ENCODE results near the gene ULK3.
"Not testable (repeated sequence)": the region's sequence is repeated elsewhere in the genome, so short reads cannot be mapped to it uniquely, and the experiment has no call there.

Gene ULK3, protein sequence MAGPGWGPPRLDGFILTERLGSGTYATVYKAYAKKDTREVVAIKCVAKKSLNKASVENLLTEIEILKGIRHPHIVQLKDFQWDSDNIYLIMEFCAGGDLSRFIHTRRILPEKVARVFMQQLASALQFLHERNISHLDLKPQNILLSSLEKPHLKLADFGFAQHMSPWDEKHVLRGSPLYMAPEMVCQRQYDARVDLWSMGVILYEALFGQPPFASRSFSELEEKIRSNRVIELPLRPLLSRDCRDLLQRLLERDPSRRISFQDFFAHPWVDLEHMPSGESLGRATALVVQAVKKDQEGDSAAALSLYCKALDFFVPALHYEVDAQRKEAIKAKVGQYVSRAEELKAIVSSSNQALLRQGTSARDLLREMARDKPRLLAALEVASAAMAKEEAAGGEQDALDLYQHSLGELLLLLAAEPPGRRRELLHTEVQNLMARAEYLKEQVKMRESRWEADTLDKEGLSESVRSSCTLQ

DNA sequence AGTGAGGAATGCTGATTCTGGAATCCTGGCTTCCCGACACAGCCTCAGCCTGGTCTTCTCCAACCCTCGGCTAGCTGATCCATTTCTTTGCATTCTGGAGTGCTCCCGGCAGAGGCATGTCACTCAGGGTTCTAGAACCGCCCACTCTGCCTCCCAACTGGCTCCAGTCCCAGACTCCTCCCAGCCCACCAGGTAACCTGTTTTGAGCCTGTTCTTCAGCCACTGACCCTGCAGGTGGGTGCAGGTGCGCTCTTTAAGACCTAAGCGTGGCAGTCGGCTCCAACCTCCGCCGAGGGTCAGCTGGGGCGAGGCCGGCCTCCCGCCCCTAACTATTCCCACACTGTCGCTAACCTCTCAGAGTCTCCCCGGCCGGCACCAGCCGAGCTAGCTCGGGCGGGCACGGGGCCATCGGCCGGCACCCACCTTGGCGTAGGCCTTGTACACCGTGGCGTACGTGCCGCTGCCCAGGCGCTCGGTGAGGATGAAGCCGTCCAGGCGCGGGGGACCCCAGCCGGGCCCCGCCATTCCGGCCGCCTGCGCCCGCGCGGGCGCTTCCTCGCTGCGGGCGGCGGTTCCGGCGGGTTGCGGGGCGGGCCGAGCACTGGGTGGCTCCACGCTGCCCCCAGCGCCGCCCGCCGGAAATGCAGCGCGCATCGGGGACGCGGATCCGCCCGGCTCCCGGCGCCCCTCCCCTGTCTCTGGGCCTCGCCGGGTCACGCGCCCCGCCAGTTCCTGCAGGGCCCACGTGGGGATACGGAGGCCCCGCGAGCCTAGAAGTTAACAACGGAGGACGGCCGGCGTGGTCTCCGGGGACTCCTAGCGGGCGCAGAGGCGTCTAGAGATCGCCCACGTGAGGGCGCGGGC, at the start of gene ULK3:
Gene ULK3 (minus strand): TSS at position 576 of the 864 bp plus-strand sequence. CDS start 51 bp downstream, at position 525.
- peak; percentile 59 for DNase-seq (ENCODE audit: low read depth)

DNA sequence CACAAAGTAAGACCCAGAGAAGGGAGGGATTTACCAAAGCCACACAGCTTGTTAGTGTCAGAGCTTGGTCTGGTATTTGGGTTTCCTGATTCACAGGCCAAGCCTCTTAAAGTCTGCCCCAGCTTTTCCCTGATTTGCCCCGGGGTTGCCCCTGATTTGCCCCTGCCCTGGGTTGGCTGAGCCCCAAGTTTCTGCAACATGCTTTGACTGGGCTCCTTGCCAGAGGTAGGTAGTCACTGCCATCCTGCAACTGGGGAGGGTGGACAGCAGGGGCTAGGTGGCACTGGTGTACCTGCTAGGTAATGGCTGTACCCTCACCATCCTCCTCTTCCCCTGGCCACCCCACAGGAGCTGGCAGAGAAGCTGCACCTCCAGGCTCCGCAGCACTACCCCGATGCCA, 49.4 kb upstream of the ULK3 start:
- DNase-seq (ENCODE audit: low read depth) = no peak

DNA sequence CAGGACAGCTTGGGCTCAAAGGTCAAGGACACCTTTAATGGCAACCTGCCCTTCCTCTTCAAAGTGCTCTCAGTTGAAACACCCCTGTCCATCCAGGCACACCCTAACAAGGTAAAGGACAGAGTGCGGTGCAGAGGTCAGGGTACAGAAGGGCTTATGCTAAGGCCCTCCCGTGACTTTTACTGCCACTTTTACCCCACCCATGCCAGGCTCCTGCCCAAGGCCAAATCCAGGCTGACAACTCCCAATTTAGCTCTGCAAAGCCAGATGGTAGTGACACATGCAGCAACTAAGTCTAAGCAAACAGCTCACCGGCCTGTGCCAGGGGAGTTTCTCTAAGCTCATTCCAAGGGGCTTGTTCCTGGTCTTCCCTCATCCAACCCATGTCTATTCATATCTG, 48.5 kb upstream of the ULK3 start:
- DNase-seq (ENCODE audit: low read depth) = no peak

DNA sequence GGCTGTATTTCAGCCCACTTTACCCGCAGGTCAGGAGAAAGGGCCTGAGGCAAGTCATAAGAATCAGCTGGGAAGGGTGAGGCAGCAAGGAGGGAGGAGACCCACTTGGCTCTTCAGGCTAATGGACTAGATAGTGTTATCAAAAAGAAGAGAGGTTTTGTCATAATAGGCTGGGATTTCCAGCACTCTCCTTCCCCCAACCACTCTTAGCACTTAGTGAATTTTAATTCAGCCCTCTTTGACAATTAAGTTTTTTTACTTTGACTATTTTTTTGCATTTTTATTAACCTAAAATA, 47.7 kb upstream of the ULK3 start:
- no peak for DNase-seq (ENCODE audit: low read depth)

DNA sequence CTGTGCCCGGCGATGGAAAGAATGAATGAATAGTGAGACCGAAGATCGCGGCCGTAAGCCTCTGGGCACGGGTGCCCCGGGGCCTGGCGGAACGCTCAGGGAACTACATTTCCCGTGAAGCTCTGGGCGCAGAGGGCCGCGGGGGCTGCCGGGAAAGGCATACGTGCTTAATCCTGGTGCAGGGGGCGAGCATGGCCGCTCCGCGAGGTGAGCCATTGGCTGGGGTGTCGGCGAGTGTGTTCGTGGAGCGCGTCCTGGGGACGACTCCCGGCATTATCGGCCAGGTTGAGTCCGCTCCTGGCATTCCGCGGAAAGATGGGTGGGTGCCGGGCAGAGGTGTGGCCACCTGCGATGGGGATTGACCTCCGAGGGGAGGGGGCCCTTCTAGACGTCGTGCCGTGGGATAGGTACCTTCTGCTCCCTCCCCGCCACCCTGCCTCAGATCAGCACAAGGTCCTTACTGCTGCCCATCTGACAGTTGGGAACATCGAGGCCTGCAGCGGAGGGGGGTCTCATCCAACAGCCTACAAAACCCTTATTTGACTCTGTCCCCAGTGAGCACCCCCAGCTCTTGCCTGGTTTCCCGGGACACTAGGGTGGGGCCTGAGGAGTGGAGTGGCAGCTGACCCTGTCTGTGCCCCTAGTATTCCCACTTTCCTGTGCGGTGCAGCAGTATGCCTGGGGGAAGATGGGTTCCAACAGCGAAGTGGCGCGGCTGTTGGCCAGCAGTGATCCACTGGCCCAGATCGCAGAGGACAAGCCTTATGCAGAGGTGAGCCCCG, 47.1 kb upstream of the ULK3 start, which contains the start of gene MPI:
Gene MPI (plus strand): TSS at position 160 of the 782 bp plus-strand sequence. CDS start 32 bp downstream, at position 192.
- no peak for DNase-seq (ENCODE audit: low read depth)

DNA sequence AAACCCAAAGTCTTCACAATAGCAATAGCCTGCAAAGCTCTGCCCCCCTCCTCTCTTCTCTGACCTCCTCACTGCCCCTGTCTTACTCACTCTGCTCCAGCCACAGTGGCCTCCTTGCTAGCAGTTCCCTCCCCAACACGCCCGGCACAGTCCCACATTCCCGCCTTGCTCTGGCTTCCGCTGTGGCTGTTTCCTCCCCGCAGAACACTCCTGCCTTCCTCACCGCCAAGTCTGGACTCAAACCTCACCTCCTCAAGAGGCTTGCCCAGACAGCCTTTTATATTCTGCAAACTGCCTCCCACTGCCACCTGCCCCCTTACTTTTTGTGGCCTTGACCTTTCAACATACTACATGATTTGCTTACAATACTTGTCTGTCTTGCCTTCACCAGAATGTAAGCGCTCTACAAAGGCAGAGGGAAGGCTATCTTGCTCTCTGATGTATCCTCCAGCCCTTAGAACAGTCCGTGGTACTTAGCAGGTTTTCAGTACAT, 46.5 kb upstream of the ULK3 start:
- no peak for DNase-seq (ENCODE audit: low read depth)

DNA sequence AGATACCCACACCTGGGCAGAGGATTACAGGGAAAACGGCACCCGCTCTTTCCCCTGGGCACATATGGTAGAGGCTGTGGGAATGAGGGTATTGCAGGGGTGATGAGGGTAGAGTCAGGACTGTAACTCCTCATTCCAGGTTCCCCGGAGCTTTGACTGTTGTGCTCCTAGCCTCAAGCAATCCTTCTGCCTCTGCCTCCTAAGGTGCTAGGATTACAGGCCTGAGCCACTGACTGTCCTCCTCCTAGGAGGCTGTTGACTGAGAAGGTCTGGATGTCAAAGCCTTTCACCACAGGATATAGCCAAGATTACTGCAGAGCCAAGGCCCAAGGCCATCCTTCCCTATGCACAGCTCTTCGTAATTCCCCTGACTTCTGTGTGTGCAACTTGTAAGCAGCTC, 45.8 kb upstream of the ULK3 start:
- no peak for DNase-seq (ENCODE audit: low read depth)

DNA sequence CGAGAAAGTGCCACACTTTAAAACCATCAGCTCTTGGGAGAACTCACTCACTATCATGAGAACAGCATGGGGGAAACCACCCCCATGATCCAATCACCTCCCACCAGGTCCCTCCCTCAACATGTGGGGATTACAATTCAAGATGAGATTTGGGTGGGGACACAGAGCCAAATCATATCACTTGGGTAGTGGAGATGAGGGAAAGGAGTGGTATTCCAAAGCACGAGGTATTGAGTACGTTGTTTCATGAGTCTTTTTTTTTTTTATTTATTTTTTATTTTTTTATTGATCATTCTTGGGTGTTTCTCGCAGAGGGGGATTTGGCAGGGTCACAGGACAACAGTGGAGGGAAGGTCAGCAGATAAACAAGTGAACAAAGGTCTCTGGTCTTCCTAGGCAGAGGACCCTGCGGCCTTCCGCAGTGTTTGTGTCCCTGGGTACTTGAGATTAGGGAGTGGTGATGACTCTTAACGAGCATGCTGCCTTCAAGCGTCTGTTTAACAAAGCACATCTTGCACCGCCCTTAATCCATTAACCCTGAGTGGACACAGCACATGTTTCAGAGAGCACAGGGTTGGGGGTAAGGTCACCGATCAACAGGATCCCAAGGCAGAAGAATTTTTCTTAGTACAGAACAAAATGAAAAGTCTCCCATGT, 44.7 kb upstream of the ULK3 start:
- not testable (repeated sequence) for DNase-seq (ENCODE audit: low read depth)

DNA sequence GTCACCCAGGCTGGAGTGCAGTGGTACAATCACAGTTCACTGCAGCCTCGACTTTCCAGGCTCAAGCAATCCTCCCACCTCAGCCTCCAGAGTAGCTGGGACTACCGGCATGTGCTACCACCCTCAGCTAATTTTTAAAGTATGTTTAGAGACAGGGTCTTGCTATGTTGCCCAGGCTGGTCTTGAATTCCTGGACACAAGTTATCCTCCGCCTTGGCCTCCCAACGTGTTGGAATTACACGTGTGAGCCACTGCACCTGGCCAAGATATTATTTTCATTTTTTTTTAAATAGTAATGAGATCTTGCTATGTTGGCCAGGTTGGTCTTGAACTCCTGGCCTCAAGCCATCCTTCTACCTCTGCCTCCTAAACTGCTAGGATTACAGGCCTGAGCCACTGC, 42.5 kb upstream of the ULK3 start:
- no peak for DNase-seq (ENCODE audit: low read depth)

DNA sequence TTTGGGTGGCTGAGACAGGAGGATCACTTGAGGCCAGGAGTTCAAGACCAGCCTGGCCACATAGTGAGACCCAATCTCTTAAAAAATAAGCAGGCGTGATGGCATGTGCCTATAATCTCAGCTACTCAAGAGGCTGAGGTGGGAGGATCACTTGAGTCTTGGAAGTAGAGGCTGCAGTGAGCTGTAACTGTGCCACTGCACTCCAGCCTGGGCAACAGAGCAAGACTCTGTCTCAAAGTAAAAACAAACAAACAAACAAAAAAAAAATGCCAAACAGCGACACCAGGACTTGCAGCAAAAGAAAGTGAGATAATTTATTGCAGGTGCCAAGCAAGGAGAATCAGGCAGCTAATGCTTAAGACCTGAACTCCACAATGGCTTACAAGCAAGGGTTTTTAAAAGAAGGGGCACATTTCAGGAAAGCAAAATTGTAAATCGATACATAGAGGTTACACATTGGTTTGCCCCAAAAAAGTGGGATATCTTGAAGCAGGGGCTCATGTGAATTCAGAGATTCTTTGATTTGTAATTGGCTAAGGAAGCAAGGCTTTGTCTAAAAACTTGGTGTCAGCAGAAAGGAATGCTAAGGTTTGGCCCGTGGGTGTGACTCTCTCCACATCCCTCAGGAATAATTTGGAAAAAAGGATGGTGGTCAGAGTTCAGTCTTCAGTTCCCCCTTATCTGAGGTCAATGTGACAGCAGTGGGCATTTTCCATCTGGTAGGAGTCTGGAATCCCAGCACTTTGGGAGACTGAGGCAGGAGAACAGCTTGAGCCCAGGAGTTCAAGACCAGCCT, 41.7 kb upstream of the ULK3 start:
- no peak for DNase-seq (ENCODE audit: low read depth)

DNA sequence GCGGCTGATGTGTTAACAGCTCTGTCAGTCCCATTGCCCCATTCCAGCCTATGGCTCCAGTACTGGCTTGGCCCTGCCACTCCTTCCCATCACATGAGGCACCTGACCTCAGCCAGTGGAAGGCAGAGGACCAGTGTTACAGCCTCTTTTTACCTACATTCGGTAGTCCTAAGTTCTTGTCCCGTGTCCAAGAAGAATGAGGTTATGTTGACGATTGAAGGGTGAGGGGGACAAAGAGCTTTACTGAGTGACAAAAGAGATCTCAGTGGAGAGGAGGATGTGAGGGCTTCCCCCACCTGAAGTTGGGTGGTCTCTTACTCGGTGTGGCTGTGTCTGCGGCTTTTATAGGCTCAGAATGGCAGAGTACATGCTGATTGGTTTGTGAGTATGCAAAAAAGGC, 39.6 kb upstream of the ULK3 start:
- no peak for DNase-seq (ENCODE audit: low read depth)

DNA sequence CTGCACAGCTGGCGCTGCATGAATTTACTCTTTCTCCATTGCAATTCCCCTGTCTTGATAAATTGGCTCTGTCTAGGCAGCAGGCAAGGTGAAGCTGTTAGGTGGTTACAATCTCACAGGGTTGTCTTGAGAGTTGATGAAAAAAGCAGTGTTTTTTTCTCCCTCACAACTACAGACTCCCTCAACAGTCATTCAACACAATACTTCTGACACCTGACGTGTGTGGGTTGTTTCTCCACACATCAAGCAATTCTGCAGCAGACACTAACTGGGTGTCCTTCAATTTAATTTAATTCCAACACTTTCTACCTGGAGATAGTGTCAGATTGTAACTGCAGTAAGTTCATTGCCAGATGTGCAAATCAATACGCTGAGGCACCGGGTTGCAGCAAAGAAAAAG, 35.3 kb upstream of the ULK3 start:
- no peak for DNase-seq (ENCODE audit: low read depth)

DNA sequence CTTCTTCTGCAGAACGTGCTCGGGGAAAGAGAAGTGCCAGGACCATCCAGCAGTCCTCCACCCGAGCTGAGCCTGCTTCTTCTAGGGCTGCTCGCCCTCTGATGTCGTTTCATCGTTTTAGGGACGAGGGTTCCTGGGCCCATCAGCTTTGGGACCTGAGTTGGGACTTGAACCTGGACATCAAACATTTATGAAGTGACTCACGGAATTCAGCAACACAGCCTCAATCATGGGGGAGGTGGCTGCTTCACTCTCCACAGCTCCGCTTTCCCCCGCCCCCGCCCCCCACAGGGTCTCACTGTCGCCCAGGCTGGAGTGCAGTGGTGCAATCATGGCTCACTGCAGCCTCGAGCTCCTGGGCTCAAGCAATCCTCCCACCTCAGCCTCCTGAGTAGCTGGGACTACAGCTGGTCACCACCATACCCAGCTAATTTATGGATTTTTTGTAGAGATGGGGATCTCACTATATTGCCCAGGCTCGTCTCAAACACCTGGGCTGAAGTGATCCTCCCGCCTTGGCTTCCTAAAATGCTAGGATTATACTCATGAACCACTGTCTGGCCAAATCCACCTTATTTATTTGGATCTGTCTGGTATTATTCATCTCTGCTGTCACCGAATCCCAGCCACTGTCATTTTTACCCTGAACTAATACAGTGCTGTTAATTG, 30.9 kb upstream of the ULK3 start:
- DNase-seq (ENCODE audit: low read depth) = no peak

DNA sequence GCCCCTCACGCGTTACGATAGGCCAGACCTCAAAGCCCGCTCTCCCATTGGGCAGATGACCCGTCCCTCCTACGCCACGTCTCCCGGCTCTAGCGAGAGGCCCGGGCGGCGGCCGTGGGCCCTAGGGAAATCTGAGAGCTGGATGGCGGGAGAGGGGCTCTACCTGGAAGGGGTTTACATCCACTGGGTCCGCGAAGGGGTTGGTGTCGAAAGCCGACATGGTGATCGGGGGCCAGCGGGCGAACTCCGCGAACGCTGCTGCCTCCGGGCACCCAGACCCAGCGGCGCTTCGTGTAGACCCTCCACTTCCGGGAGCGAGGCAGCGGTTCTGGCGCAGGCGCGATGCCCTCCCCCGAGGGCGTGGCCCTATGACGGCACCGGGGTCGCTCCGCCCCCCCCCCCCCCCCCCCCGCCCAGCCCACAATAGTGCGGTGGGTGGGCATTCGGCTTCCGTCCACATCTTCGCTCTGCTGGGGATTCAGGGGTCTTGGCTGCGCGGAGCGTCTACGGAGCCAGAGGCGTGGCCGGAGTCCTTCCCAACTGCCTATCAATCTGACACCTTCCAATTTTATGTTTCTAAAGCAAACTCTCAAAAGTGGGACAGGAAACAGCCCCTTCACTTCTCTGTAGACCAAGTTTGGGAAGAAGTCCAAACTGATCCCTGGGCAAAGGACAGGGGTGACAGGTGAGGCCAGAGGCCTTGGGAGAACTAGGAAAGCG, 30.2 kb upstream of the ULK3 start, which contains the start of gene SCAMP2:
Gene SCAMP2 (minus strand): TSS at position 330 of the 720 bp plus-strand sequence. CDS start 110 bp downstream, at position 220.
- peak; percentile 88 for DNase-seq (ENCODE audit: low read depth)

DNA sequence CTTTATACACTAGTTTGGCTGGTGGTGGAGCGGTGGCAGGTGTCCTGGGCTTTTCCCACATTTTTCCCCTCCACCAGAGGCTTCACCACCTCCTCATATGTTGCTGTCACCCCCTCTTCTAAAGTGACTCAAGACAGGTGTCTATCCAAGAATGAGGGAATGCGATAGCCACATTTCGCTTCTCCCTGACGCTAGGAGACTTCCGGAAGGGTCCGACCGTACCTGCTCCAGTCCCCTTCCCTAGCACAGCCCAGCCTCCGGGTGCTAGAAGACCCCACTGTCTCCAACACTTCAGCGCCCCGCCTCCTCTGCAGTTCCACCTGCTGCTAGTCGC, 29.7 kb upstream of the ULK3 start:
- no peak for DNase-seq (ENCODE audit: low read depth)

DNA sequence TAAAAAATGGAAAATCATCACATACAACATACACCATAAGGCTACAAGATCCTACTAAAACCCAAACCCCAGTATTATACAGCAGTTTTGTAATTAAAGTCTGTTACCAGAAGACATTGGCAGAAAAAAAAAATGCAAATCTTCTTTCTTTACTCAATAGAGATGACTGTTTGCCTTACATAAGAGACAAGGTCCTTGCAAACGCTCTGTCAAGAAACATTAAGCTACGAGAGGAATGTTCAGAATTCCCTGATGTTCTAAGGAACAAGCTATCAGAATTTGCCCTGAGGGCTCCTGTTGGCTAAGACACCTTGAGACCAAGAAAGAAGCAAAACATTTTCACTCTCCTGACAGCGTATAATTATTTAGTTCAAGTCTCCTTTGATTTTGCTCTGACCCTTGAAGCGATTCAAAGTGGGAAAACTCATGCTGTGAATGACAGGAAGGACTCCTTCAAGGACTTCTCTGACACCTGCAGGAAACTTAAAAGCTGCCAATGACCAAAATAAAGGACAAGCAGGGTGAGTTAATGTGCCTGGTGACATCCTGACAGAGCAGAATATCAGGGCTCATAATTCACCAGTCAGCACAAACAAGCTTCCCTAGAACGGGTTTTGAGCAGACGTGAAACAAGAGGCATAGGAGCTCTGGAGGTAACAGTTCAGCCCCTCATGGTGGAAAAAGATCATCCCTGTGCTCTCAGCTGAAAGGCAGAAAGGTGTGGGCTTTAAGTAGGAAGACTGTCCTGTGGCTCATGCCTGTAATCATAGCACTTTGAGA, 27.7 kb upstream of the ULK3 start:
- no peak for DNase-seq (ENCODE audit: low read depth)

DNA sequence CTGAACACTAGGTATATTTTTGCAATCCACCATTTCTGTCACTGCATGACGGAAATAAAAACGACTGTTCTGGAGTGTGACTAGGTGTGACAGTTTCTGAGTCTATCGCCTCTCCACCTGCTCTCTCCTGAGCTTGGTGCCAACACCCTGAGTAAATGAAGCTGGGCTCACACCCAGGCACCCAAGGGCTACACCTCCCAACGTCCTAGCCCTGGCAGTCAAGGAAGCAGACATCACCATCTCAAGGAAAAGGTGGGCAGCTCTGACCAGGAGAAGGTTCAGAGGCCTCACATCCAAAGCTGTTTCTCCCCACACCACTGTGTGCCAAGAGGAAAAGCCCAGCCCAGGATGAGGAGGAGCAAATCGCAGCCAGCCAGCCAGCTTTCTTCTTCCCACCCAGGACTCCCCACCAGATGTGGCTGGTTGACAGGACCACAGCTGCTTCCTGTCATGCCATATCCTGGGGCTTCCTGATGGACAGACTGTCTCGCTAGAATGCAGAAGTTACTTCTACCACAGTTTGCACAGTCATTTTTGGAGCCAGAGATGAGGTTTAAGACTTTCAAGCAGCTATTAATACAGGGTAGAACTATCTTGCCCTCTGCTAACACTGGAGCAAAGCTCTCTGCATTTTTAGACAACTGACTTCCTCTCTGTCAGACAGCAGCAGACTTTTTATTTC, 26.9 kb upstream of the ULK3 start:
- no peak for DNase-seq (ENCODE audit: low read depth)

DNA sequence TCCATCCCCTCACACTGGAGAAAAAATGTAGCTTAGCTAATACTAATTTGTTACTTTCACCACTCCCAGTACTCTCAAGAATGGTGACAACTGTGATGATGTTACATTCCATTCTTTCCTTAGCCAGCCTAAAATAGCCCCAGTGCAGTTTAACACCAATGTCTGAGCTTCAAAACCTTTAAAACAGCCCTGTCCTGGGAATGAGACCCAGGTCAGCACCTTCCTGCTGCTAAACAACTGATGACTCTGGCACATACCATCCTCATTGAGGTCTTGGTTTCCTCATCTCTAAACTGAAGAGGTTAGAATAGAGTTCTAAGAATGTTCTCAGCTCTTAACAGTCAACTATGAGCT, 26.4 kb upstream of the ULK3 start:
- DNase-seq (ENCODE audit: low read depth) = no peak

Measured in HS-27A (cell line).